ENCODE data around the gene UST.
"Not testable (repeated sequence)": the region's sequence is repeated elsewhere in the genome, so short reads cannot be mapped to it uniquely, and the experiment has no call there.

Gene UST

DNA sequence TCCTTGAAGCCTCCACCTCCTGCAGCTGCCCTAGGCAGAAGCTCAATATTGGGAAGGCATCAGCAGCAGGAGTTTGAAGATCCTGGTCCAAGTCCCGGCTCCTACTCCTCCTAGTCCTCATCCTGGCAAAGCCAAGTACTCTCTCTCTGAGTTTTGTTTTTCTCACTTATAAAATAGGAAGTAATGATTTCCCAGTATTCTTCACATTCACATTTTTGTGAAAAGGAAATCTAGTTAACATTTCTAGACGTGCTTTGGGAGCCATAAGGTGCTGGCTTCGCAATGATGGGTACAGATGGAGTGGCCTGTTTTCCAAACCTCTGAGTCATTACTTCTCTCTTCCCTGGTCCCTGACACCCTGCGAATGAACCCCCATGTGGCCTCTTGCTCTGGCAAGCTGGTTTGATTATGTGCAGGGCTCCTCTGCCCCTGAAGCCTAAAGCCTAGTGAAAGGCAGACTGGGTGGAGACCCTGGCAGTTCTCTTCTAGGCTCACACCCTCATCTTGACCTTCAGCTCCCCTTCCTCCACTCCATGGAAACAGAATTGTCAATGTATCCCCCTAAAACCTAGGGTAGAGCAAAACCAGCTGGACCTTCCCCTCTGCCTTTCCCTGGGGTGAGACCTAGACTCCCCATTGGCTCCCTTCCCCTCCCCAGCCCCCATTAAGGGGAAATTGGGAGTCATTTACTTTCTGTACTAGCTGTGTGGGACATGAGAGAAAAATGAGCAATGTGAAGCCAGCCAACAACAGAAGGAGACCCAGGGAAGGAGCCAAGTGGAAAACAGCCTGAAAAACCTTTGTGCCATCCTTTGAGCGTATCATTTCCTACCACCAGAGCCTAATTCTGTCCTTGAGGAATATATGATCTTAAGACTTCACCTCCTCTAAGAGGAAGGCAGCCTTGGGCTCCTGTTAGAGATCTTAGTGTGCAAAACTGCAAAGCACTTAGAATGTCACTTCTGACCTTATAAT lies 158.4 kb downstream of the UST start:
- DNase-seq (ENCODE audit: low spot score): no peak
- TF ChIP-seq, protein P1, sequence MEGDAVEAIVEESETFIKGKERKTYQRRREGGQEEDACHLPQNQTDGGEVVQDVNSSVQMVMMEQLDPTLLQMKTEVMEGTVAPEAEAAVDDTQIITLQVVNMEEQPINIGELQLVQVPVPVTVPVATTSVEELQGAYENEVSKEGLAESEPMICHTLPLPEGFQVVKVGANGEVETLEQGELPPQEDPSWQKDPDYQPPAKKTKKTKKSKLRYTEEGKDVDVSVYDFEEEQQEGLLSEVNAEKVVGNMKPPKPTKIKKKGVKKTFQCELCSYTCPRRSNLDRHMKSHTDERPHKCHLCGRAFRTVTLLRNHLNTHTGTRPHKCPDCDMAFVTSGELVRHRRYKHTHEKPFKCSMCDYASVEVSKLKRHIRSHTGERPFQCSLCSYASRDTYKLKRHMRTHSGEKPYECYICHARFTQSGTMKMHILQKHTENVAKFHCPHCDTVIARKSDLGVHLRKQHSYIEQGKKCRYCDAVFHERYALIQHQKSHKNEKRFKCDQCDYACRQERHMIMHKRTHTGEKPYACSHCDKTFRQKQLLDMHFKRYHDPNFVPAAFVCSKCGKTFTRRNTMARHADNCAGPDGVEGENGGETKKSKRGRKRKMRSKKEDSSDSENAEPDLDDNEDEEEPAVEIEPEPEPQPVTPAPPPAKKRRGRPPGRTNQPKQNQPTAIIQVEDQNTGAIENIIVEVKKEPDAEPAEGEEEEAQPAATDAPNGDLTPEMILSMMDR (IDR thresholded peaks at IDR 0.05; ENCODE audit: extremely low read depth, missing control alignments): no peak

DNA sequence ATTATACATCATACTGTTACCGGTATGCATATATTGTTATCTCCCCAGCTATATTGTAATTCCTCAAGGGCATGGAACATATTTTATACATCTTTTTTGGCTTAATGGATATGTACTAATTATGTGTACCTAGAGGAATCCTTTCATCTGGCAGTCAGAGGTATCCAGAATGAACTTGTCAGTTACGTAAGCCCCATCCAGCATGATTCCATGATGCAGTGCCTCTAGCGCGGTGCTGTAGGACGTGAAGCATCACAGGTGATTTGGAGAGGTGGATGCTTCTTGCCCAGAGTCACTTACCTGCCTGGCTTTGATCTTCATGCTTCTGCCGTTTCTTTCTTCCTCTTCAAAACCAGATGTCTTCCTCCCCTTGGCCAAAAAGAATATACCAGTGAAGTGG lies 159.1 kb downstream of the UST start:
- DNase-seq (ENCODE audit: low spot score): no peak
- TF ChIP-seq, protein P1 (IDR thresholded peaks at IDR 0.05; ENCODE audit: extremely low read depth, missing control alignments): no peak

DNA sequence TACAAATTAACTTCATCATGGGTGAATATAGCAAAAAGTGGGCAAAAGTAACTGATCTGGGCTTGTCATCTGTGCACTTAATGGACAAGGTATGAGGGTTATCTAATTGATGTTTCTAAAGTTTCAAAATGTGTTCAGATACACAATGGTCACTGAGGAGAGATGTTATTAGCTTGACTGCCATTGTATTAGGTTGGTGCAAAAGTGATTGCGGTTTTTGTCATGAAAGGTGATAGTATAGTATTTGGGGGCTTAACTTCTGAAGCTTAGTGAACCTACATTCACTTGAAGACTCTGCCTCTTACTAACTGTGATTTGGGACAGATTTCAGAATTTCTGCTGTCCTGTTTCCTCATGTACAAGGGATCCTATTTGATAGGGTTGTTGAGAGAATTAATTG lies 159.6 kb downstream of the UST start:
- TF ChIP-seq, protein P1 (IDR thresholded peaks at IDR 0.05; ENCODE audit: extremely low read depth, missing control alignments): no peak
- no peak for DNase-seq (ENCODE audit: low spot score)

DNA sequence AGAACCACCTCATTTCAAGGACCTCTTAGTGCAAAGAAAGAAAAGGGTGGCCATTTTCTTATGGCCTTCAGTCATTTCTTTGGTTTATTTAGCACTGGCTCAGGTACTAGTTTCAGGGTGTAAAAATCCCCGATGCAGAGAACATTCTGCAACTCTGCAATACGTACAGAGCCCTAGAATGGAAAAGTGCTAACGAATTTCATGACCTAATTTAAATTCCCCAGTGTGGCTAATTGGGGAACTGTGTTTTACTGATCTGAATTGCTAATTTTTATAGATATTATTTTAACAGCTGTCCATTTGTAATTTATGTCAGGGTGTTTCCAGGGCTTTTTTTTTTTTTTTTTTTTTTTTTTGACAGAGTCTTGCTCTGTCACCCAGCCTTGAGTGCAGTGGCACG lies 160.7 kb downstream of the UST start:
- TF ChIP-seq, protein P1 (IDR thresholded peaks at IDR 0.05; ENCODE audit: extremely low read depth, missing control alignments): no peak
- peak; percentile 39 for DNase-seq (ENCODE audit: low spot score)

DNA sequence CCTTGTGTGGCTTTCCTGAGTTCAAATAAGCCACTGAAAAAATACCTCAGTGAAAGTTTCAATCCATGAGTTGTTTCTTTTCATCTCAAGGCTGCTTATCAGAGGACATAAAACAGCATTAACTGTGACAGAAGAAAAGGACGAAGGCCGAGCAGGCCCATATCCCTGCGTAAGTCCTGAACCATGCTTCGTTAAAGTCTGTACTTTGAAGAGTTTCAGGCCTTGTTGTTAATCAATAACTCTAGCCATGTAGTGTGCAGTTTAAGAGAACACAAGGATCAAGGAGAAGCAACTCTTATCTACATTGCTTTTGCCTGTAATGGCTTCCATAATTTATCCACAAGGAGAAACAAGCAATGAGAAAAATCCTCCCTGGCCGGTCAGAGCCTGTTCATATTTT lies 165.4 kb downstream of the UST start:
- no peak for DNase-seq (ENCODE audit: low spot score)
- TF ChIP-seq, protein P1 (IDR thresholded peaks at IDR 0.05; ENCODE audit: extremely low read depth, missing control alignments): no peak

DNA sequence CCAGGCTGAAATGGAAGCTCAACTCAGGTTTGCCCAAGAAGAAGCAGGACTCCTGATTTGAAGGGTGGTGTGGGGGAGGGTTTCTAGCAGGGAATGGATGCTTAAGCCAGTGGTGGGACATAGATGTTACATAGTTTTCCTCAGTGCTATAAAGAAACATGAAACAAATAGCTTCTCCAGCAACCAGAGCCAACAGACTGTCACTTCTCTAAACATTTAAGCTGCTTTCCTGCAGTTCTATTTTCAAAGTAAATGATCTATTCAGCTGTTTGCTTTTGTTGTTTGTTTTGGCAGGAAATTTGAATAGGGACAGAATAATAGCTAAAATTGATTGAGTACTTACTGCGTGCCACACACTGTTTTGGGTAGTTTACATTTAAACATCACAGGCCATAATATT lies 169.0 kb downstream of the UST start:
- TF ChIP-seq, protein P1 (IDR thresholded peaks at IDR 0.05; ENCODE audit: extremely low read depth, missing control alignments): no peak
- no peak for DNase-seq (ENCODE audit: low spot score)

DNA sequence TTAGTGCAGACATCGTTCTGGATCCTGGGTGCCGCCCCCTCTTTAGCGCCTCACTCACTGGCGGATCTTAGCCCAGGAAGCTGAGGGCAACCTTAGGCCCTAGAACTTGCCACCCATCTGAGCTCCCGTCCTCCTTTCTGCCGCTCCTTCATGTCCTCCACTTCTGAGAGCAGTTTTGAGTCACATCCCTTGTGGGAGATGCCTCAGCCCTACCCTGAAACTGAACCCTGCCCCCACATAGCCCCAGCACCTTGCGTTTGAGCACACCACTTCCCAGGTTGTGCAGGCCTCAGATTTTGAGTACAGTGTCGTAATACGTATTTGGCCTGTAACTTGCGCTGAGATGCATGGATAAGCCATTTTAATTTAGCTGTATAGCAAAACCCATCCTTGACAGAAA lies 169.7 kb downstream of the UST start:
- DNase-seq (ENCODE audit: low spot score): not testable (repeated sequence)

Data from GM20000 (cell line).